ENCODE data around the gene TRAF1. TPM values are rescaled to one million over a fixed set of nuclear protein-coding genes. Genes with fewer than 3 reads are reported as not detected.

Gene TRAF1
- total RNA-seq, 3 donors from 2014 or later: 4.9 to 8.6 (median 7.3) TPM

DNA sequence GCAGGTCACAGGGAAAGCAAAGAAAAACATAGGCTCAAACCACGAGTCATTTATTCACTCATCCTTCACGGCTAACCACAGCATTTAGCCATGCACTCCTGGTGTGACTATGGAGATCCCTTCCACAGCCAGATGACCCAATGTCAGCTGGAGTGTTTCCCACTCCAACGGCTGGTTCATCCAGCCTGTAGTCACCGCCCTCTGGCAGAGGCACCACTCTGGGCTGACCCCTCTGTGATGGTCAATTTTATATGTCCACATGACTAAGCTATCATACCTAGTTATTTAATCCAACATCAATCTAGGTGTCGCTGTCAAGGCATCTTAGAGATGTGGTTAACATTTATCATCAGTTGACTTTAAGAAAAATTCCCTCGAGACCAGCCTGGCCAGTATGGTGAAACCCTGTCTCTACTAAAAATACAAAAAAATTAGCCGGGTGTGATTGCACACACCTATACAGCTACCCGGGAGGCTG, 40.1 kb downstream of the TRAF1 start:
- DNase-seq (ENCODE audit: low spot score in 2 of 2): no peak
- H3K27me3 ChIP-seq: no peaks in the 10 kb centered on the region
- H3K36me3 ChIP-seq: no peaks in the 10 kb centered on the region
- no peaks in the 10 kb centered on the region for H3K9me3 ChIP-seq
- H3K4me1 ChIP-seq: no peaks in the 10 kb centered on the region
- no peak overlapping the region for H3K27ac ChIP-seq
- intact Hi-C loops (cut with DNase I; ENCODE audit: low total_unique reads): no loop called here
- no peak overlapping the region for H3K4me3 ChIP-seq
- no peak for TF ChIP-seq POLR2A (IDR thresholded peaks at IDR 0.05)
- no peak for TF ChIP-seq POLR2AphosphoS5 (IDR thresholded peaks at IDR 0.05)
- TF ChIP-seq, protein P1, sequence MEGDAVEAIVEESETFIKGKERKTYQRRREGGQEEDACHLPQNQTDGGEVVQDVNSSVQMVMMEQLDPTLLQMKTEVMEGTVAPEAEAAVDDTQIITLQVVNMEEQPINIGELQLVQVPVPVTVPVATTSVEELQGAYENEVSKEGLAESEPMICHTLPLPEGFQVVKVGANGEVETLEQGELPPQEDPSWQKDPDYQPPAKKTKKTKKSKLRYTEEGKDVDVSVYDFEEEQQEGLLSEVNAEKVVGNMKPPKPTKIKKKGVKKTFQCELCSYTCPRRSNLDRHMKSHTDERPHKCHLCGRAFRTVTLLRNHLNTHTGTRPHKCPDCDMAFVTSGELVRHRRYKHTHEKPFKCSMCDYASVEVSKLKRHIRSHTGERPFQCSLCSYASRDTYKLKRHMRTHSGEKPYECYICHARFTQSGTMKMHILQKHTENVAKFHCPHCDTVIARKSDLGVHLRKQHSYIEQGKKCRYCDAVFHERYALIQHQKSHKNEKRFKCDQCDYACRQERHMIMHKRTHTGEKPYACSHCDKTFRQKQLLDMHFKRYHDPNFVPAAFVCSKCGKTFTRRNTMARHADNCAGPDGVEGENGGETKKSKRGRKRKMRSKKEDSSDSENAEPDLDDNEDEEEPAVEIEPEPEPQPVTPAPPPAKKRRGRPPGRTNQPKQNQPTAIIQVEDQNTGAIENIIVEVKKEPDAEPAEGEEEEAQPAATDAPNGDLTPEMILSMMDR (IDR thresholded peaks at IDR 0.05): no peak

DNA sequence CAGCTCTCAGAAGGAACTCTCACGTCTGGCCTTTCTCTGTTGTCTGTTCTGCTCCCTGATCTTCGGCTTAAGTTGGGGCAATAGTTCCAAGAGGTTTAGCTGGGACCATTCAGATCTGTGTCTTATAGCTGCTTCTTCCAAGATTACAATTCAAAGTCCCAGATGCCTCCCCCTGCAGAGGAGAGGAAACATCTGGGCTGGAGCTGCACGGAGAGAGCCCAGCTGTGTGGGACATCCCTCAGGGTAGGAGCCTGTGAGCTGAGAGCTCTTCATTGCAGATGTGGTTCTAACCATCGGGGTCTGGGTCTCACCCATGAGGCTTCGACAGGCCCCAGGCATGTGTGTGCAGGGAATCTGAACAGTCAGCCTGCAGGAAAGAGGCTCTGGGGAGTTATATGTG, 40.6 kb downstream of the TRAF1 start:
- H3K27ac ChIP-seq: peak overlapping the region in 1 of 2 donors; percentile 17
- H3K4me3 ChIP-seq: no peak overlapping the region
- no peak for TF ChIP-seq POLR2AphosphoS5 (IDR thresholded peaks at IDR 0.05)
- no peak for TF ChIP-seq POLR2A (IDR thresholded peaks at IDR 0.05)
- TF ChIP-seq, protein P1 (IDR thresholded peaks at IDR 0.05): no peak
- intact Hi-C loops (cut with DNase I; ENCODE audit: low total_unique reads): no loop called here
- no peaks in the 10 kb centered on the region for H3K27me3 ChIP-seq
- H3K9me3 ChIP-seq: no peaks in the 10 kb centered on the region
- H3K36me3 ChIP-seq: no peaks in the 10 kb centered on the region
- no peaks in the 10 kb centered on the region for H3K4me1 ChIP-seq
- no peak for DNase-seq (ENCODE audit: low spot score in 2 of 2)

DNA sequence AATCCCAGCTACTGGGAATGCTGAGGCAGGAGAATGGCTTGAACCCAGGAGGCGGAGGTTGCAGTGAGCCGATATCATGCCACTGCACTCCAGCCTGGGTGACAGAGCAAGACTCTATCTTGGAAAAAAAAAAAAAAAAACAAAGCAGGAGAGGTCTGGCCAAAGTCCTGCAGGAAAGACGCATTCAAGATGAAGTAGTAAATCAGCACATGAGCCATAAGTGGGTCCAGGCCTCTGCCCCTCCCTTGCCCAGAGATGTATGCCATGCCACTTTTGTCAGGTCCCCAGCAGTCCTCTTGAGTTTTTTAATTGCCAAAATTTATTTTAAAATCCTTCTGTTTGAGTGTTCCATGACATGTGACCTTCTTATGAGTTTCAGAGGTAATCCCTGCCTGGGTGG, 41.1 kb downstream of the TRAF1 start:
- H3K27me3 ChIP-seq: no peaks in the 10 kb centered on the region
- TF ChIP-seq POLR2A (IDR thresholded peaks at IDR 0.05) (no peak), POLR2AphosphoS5 (IDR thresholded peaks at IDR 0.05) (no peak)
- TF ChIP-seq, protein P1 (IDR thresholded peaks at IDR 0.05): no peak
- no peak overlapping the region for H3K4me3 ChIP-seq
- no peak for DNase-seq (ENCODE audit: low spot score in 2 of 2)
- intact Hi-C loops (cut with DNase I; ENCODE audit: low total_unique reads): no loop called here
- H3K36me3 ChIP-seq: no peaks in the 10 kb centered on the region
- H3K4me1 ChIP-seq: no peaks in the 10 kb centered on the region
- no peak overlapping the region for H3K27ac ChIP-seq
- no peaks in the 10 kb centered on the region for H3K9me3 ChIP-seq

DNA sequence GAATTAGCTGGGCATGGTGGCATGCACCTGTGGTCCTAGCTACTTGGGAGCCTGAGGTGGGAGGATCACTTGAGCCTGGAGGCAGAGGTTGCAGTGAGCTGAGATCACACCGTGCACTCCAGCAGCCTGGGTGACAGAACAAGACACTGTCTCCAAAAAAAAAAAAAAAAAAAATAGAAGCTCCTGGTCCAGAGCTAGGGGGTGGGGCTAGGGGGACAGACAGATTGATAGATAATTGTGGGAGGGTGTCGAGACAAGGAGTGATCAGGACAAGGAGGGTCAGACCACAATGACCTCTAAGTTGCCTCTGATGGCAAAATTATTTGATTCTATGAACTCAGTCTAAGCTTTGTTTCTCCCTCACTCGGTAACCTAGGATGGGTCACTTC, 43.0 kb downstream of the TRAF1 start:
- TF ChIP-seq POLR2A (IDR thresholded peaks at IDR 0.05): no peak
- no peak for DNase-seq (ENCODE audit: low spot score in 2 of 2)
- Histone ChIP-seq H3K9me3 (no peaks in the 10 kb centered on the region), H3K4me1 (no peaks in the 10 kb centered on the region), H3K27ac (no peak overlapping the region), H3K4me3 (no peak overlapping the region), H3K36me3 (no peaks in the 10 kb centered on the region), H3K27me3 (no peaks in the 10 kb centered on the region)
- intact Hi-C loops (cut with DNase I; ENCODE audit: low total_unique reads): no loop called here

DNA sequence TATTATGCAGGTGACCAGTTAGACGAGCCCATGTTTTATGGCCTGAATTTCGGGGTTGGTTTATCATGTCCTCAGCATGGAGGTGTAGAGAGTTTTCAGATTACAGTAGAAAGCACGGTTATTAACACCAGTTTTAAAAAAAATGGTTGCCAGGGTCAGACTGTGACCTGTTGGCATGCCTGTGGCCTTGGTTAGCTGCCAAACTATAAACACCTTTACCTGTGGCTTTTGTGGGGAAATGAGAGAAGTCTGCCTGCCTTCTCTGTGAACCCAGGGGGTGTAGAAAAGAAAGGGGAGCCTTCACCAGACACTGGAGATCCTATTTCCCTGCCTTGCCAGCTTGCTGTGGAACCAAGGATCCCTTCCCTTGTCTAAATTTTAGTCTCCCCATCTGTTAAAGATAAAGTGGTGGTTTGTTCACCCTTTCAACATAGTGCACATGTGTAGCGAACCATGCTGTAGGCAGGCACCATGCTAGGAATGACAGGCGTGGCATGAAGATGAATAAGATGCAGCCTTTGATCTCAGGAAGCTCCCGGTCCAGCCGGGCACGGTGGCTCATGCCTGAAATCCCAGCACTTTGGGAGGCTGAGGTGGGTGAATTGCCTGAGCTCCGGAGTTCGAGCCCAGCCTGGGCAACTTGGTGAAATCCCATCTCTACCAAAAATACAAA, 43.5 kb downstream of the TRAF1 start:
- intact Hi-C loops (cut with DNase I; ENCODE audit: low total_unique reads): no loop called here
- DNase-seq (ENCODE audit: low spot score in 2 of 2): no peak
- Histone ChIP-seq H3K36me3 (no peaks in the 10 kb centered on the region), H3K9me3 (no peaks in the 10 kb centered on the region), H3K27me3 (no peaks in the 10 kb centered on the region), H3K27ac (no peak overlapping the region), H3K4me3 (no peak overlapping the region), H3K4me1 (no peaks in the 10 kb centered on the region)
- TF ChIP-seq, protein P1 (IDR thresholded peaks at IDR 0.05): no peak
- TF ChIP-seq POLR2AphosphoS5 (IDR thresholded peaks at IDR 0.05) (no peak), POLR2A (IDR thresholded peaks at IDR 0.05) (no peak)

Measured in breast epithelium (tissue), 4 donors.